Colonic mucosa (tissue), 4 donors: ENCODE results near the gene TENM4. TPM values are rescaled to one million over a fixed set of nuclear protein-coding genes. Genes with fewer than 3 reads are reported as not detected.

Experiments used
- DNase-seq: peaks from one replicate; pipeline ENCODE4 v3.0.0-alpha.2; 2020
- H3K27ac ChIP-seq: fragments of 200-600 bp; one replicate; pipeline ENCODE4 v1.8.0; 2021
- H3K27me3 ChIP-seq: fragments of 200-600 bp; one replicate; pipeline ENCODE4 v1.8.0; 2021
- H3K36me3 ChIP-seq: fragments of 200-600 bp; one replicate; pipeline ENCODE4 v1.8.0; 2021
- H3K4me1 ChIP-seq: fragments of 200-600 bp; one replicate; pipeline ENCODE4 v1.8.0; 2021; ENCODE audit warnings: mild to moderate bottlenecking
- H3K4me3 ChIP-seq: fragments of 200-600 bp; one replicate; pipeline ENCODE4 v1.8.0; 2021
- H3K9ac ChIP-seq, 2 donors: one replicate each; pipeline ENCODE4 v1.7.0; 2013; ENCODE audit warnings: control low read depth in 2 of 2, low read depth in 2 of 2, low read length in 2 of 2
- H3K9me3 ChIP-seq: fragments of 200-600 bp; one replicate; pipeline ENCODE4 v1.8.0; 2021
- CTCF ChIP-seq: fragments of 200-600 bp; IDR thresholded peaks from one replicate; pipeline ENCODE4 v1.8.0; 2022; ENCODE audit warnings: antibody characterized with exemption, mild to moderate bottlenecking
- intact Hi-C: fragments of 100-400 bp; cut with DNase I; formaldehyde crosslinking; loops from one replicate; pipeline ENCODE4 v1.14.1; 2022
- total RNA-seq, 2 donors: library from RNA; stranded (reverse); fragmentation: NEBNext Ultra II Directional in 1 of 2; extraction: Animal tissue kit (Norgen Biotek cat#: 25700) in 1 of 2; gene quantifications; one replicate each; pipeline ENCODE4 v1.2.1, GENCODE V29; 2021
- donor health status: healthy.
- donor health status: DM: no; HTN: no; CAD: no.
- donor health status: DM: no; HTN: no; CAD: no.

Gene TENM4
- total RNA-seq, 2 donors from 2014 or later, result 0.48 to 1.2 TPM

GRCh38 chr11:79434283-79434682 is 6.5 kb downstream of the TENM4 start:
- H3K9me3 ChIP-seq, result no peaks in the 10 kb centered on the region
- H3K4me3 ChIP-seq, result no peak overlapping the region
- H3K27ac ChIP-seq, result no peak overlapping the region
- no peak for TF ChIP-seq CTCF
- no peak for DNase-seq
- H3K27me3 ChIP-seq, result peaks cover 45% of the 10 kb centered on the region
- no peaks in the 10 kb centered on the region for H3K36me3 ChIP-seq
- H3K9ac ChIP-seq, result no peak overlapping the region
- peaks cover 12% of the 10 kb centered on the region for H3K4me1 ChIP-seq
- intact Hi-C loops, result no loop called here

GRCh38 chr11:79432138-79432537 is 8.7 kb downstream of the TENM4 start:
- H3K4me1 ChIP-seq, result no peaks in the 10 kb centered on the region
- DNase-seq, result no peak
- H3K9ac ChIP-seq, result no peak overlapping the region
- H3K36me3 ChIP-seq, result no peaks in the 10 kb centered on the region
- no peak for TF ChIP-seq CTCF
- H3K27me3 ChIP-seq, result peaks cover 24% of the 10 kb centered on the region
- no peak overlapping the region for H3K4me3 ChIP-seq
- no peak overlapping the region for H3K27ac ChIP-seq
- H3K9me3 ChIP-seq, result no peaks in the 10 kb centered on the region
- intact Hi-C loops, result no loop called here

- H3K4me3 ChIP-seq, result no peak overlapping the region
- H3K9ac ChIP-seq, result no peak overlapping the region
- no peaks in the 10 kb centered on the region for H3K36me3 ChIP-seq
- no peak for TF ChIP-seq CTCF
- H3K27ac ChIP-seq, result no peak overlapping the region
- H3K9me3 ChIP-seq, result no peaks in the 10 kb centered on the region
- H3K27me3 ChIP-seq, result peaks cover 18% of the 10 kb centered on the region
- no peak for DNase-seq
- no peaks in the 10 kb centered on the region for H3K4me1 ChIP-seq
- intact Hi-C loops, result no loop called here
These were observed 9.3 kb downstream of the TENM4 start for GRCh38 chr11:79431535-79431934.

GRCh38 chr11:79430280-79430679 is 10.6 kb downstream of the TENM4 start:
- no peaks in the 10 kb centered on the region for H3K36me3 ChIP-seq
- H3K27me3 ChIP-seq, result peaks cover 5% of the 10 kb centered on the region
- H3K9ac ChIP-seq, result no peak overlapping the region
- H3K27ac ChIP-seq, result no peak overlapping the region
- DNase-seq, result no peak
- intact Hi-C loops, result no loop called here
- no peak for TF ChIP-seq CTCF
- H3K9me3 ChIP-seq, result no peaks in the 10 kb centered on the region
- no peak overlapping the region for H3K4me3 ChIP-seq
- no peaks in the 10 kb centered on the region for H3K4me1 ChIP-seq

- Histone ChIP-seq H3K36me3 (no peaks in the 10 kb centered on the region), H3K4me1 (no peaks in the 10 kb centered on the region), H3K27ac (no peak overlapping the region), H3K9ac (no peak overlapping the region), H3K9me3 (no peaks in the 10 kb centered on the region), H3K27me3 (no peaks in the 10 kb centered on the region), H3K4me3 (no peak overlapping the region)
- TF ChIP-seq CTCF, result no peak
- intact Hi-C loops, result no loop called here
- no peak for DNase-seq
These were observed 12.4 kb downstream of the TENM4 start for GRCh38 chr11:79428406-79428805.
